Stimulated activated naive CD4-positive, alpha-beta T cell (primary cell): ENCODE measurements around the gene GAP43.

Source experiments
- DNase-seq, 6 experiments: peaks; one replicate each; lab custom pipeline; 2025; lab: John Stamatoyannopoulos, UW

Gene GAP43

GRCh38 chr3:115766587-115767482 is 143.5 kb downstream of the GAP43 start:
- no peak for DNase-seq

GRCh38 chr3:115768661-115769060 is 145.4 kb downstream of the GAP43 start:
- DNase-seq: no peak
